Measurements from ENCODE around the gene NDUFA8.

DNA sequence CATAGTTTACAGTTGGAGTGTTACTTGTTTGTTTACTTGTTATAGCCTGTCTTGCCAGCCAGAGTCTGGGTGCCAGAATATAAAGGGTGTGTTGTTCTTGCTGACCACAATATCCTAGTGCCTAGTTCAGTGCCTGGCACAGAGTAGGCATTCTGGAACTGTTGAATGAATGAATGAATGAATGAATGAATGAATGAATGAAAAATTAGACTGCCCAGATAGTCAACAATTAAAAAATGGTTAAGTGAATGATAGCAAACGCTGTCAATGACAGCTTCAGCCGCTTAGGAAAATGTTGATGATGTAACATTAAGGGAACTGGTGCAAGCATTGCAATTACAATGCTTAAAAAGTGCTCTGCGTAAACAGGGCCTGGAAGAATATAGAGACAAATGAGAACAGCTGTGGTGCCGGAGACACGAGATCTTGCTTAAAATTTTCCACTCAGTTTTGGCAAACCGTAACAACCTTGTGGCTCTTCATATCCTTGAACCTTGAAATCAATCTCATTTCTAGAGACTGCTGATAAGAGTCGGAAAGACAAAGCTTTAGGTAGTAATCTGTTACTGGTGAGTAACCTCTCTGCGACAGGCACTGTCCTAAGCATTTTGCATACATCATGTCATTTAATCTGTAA lies 61.8 kb downstream of the NDUFA8 start:
- no peak for TF ChIP-seq EZH2 (IDR thresholded peaks at IDR 0.05; ENCODE audit: insufficient read depth, poor library complexity, severe bottlenecking)
- TF ChIP-seq EZH2phosphoT487 (IDR thresholded peaks at IDR 0.05; ENCODE audit: insufficient read depth, low read depth) = no peak

Data from GM23248 (cell line).